Activated T-cell treated with anti-CD3 and anti-CD28 coated beads for 48 hours (primary cell): ENCODE measurements around the gene COX8C.

Source experiments
- DNase-seq: peaks from one replicate; pipeline ENCODE4 v3.0.0-alpha.2; 2020; ENCODE audit warnings: low read depth

COX8C gene

GRCh38 chr14:93346926-93347721 is at the start of gene COX8C:
COX8C (plus strand) TSS chr14:93347182; CDS start chr14:93347269, 87 bp downstream.
- DNase-seq, result no peak

- DNase-seq, result no peak
These were observed 47.6 kb upstream of the COX8C start for GRCh38 chr14:93299416-93299815.

- no peak for DNase-seq
These were observed 47.1 kb upstream of the COX8C start for GRCh38 chr14:93299866-93300265.

- DNase-seq, result no peak
These were observed 45.0 kb upstream of the COX8C start for GRCh38 chr14:93301821-93302447.

- no peak for DNase-seq
These were observed 44.0 kb upstream of the COX8C start for GRCh38 chr14:93302688-93303581.

GRCh38 chr14:93303659-93304058 is 43.3 kb upstream of the COX8C start:
- no peak for DNase-seq

DNA sequence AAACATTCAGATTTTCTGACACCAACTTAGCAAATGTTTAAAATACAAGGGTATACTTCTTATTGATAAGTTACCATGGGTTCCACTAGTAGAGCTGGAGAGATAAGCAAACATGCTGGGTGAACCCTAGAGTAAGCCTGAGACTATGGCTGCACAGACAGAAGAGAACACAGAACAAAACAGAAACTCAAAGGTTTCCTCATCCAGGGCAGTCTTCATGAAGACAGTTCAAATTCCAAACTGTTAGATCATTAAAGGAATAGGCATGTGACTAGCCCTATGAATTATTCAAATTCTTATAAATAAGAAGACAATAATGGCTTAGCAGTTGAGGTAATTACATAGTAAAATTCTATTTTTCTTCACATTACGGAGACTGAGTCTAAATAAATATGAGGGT is 42.2 kb upstream of the COX8C start:
- no peak for DNase-seq

DNA sequence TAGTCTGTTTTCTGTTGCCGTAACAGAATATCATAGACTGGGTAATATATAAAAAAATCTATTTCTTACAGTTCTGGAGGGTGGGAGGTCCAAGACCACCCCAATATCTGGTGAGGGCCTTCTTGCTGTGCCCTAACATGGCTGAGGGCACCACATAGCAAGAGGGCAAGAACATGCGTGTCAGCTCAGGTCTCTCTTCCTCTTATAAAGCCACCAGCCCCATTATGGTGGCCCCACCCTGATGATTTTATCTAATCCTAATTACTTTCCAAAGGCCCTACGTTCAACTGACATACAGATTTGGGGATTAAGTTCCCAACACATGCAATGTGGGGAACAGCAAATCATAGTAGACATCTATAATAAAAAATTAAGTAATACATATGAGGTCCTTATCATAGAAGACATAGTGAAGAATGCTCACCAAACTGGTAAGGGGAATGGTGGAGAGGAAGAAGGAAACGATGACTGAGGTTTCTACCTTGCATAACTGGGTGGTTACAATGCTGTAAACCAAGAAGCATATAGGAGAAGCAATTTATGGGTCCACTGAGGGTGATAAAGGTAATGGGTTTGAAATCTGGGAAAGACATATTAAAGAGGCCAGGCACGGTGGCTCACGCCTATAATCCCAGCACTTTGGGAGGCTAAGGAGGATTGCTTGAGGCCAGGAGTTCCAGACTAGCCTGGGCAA is 41.1 kb upstream of the COX8C start:
- DNase-seq, result no peak

- DNase-seq, result no peak
These were observed 40.2 kb upstream of the COX8C start for GRCh38 chr14:93306812-93307211.

- no peak for DNase-seq
These were observed 38.2 kb upstream of the COX8C start for GRCh38 chr14:93308686-93309345.

DNA sequence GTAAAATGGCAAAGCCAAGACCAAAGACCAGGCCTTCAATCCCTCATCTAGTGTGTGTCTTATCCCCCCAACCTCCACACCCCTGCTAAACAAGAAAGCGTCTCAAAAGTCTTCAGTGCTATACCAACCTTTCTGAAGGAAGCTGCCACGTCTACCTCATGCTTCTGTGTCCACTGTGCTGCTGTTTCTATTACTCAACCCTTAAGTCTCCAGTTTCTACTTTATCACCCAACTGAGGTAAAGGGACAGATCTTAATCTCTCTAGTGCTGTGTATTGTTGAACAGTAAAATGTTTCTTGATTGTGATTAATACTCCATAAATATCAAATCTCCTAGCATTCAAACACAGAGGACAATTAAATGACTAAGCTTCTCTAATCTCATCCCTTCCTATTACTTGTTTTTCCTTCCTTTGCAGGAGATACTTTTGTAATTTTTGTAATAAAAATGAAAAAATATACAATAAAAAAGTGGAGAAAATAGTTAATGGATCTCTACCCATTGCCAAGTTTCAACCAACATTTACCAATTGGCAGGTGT is 37.5 kb upstream of the COX8C start:
- no peak for DNase-seq

GRCh38 chr14:93311082-93311481 is 35.9 kb upstream of the COX8C start:
- DNase-seq, result no peak

DNA sequence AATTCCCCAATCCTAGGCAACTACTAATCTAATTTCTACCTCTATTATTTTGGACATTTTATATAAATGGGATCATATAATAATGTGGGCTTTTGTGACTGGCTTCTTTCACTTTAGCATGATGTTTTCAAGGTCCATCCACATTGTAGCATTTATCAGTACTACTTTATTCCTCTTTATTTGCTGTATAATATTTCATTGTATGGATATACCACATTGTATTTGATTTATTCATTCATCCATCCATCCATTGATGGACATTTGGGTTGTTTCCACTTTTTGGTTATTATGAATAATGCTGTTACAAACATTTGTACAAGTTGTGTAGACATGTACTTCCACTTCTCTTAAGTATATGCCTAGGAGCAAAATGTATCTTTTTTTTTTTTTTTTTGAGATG is 31.4 kb upstream of the COX8C start:
- DNase-seq, result no peak

DNA sequence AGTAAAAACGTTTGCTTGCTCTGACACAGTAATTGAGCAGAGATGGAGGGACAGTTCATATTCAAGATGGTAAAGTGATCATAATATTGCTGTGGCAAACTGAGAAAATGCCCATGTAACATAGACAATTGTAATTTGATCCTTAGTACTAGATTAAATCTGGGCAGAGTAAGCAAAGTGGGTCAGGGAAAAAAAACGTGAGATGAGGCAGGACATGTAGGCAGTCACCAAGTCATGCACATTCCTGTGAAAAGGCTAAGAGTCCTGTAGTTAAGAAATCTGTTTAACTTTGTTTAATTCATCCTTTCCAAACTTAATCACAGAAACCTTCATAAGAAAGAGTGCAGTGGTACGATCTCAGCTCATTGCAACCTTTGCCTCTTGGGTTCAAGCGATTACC is 30.3 kb upstream of the COX8C start:
- no peak for DNase-seq

GRCh38 chr14:93317210-93317874 is 29.6 kb upstream of the COX8C start:
- no peak for DNase-seq

DNA sequence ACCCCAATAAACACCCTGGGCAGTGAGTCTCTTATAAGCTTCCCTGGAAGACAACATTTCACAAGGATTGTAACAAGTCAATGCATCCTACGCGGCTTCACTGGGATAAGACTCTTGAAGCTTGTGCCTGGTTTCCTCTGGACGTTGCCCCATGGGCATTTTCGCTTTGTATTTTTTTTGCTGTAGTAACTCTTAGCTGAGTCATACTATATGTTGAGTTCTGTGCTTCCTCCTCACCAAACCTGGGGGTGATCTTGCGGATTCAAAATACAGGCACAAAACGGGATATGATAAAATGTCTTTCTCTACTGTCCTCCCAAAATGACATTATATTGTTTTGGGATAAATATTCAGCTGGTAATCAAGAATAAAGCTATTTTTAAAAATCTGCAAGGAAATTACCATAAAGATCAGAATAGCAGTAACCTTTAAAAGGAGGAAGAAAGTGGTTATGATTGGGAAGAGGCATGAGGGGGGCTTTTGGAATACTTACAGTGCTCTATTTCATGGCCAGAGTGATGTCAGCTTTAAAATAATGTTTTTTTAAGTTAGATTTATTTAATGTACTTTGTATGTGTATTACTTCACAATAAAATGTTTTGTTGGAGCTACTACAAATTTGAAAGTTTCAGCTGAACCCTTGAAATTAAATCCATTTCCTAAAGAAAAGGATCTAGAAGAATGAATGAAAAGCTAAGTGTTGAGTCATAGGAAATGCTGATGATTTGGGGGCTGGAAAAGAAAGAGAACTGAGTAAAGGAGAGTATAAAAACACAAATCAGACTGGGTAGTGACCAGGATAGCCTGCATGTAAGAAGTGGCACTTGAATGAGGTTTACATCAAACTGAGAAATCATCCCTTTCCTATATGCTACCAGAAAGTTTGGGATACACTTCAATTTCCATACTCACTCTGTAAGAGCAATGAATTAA is 28.8 kb upstream of the COX8C start:
- no peak for DNase-seq

- no peak for DNase-seq
These were observed 28.1 kb upstream of the COX8C start for GRCh38 chr14:93318927-93319326.

GRCh38 chr14:93319494-93319893 is 27.5 kb upstream of the COX8C start:
- DNase-seq, result no peak

DNA sequence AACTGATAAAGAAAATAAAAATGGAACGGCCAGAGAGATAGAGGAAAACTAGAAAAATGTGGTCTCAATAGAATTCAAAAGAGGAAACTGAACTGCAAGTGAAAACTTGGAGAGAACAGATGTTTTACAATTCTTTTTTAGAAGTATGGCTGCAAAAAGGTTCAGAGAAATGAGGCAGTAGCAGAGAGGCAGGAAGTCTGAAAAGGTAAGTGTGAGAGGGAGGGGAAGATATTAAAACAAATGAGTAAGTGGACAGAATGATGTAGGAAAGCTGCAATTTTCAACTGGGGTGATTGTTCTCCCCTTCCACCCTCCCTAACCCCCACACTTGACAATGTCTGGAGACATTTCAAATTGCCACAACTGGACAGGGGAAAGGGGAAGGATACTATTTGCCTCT is 27.0 kb upstream of the COX8C start:
- DNase-seq, result no peak

DNA sequence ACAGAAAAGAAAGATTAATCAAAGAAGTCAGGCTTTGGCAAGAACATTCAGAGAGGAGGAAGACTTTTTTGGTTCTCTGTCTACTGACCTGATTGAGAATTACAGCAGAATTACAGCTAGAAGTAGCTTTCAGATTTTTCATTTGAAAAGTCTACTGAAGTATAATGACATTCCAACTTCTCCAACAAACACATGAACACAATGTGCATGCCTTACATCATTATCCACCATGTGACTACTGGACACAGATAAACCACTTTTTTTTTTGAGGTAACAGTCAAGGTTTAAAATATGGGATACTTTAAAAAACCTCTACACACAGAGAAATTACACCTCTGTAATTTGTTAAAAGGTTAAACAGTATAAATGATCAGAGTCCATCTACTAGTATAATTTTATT is 26.5 kb upstream of the COX8C start:
- no peak for DNase-seq
